ENCODE data around the gene SOCS3. TPM values are rescaled to one million over a fixed set of nuclear protein-coding genes. Genes with fewer than 3 reads are reported as not detected.

SOCS3 gene
- total and polyA plus RNA-seq, 10 donors: 10.7 to 164 (median 62.1) TPM

DNA sequence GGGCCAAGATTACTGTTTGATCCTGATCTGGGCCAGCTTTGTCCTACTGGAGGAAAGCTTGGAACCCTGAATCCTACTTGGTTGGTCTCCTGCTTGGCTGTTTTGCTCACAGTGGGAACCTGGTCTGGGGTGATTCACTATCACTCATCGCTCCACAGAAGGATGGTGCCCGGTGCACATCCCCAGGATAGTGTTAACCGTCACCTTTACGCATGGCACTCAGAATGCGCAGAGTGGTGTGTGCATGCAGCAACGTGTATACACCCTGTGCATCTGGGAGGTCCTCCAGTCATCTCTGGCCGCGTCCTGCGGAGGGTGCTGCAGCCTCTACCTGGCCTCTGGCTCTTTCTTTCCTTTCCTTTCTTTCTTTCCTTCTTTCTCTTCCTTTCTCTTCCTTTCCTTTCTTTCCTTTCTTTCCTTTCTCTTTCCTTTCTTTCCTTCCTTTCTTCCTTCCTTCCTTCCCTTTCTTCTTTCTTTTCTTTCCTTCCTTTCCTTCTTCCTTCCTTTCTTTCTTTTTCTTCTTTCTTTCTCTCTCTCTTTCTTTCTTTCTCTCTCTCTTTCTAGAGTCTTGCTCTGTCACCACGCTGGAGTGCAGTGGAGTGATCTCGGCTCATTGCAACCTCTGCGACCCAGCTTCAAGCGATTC lies 13.1 kb downstream of the SOCS3 start:
- WGBS, 5 donors: 94 to 97% (median 95%) methylated on average over 13 of the region's 13 CpGs
- no peak overlapping the region for H3K4me3 ChIP-seq
- no peaks in the 10 kb centered on the region for H3K9me3 ChIP-seq
- no peak overlapping the region for H3K27ac ChIP-seq
- no peak for TF ChIP-seq POLR2A (IDR thresholded peaks at IDR 0.05)
- TF ChIP-seq POLR2AphosphoS5 (IDR thresholded peaks at IDR 0.05): no peak
- TF ChIP-seq, protein P1, sequence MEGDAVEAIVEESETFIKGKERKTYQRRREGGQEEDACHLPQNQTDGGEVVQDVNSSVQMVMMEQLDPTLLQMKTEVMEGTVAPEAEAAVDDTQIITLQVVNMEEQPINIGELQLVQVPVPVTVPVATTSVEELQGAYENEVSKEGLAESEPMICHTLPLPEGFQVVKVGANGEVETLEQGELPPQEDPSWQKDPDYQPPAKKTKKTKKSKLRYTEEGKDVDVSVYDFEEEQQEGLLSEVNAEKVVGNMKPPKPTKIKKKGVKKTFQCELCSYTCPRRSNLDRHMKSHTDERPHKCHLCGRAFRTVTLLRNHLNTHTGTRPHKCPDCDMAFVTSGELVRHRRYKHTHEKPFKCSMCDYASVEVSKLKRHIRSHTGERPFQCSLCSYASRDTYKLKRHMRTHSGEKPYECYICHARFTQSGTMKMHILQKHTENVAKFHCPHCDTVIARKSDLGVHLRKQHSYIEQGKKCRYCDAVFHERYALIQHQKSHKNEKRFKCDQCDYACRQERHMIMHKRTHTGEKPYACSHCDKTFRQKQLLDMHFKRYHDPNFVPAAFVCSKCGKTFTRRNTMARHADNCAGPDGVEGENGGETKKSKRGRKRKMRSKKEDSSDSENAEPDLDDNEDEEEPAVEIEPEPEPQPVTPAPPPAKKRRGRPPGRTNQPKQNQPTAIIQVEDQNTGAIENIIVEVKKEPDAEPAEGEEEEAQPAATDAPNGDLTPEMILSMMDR (IDR thresholded peaks at IDR 0.05 in 8 of 11, conservative IDR thresholded peaks at IDR 0.05 in 3 of 11): no peak
- DNase-seq: no peak
- H3K27me3 ChIP-seq (replicated peaks in 1 of 7): no peaks in the 10 kb centered on the region
- intact Hi-C loops (cut with DNase I; ENCODE audit: low total_unique reads): no loop called here
- H3K4me1 ChIP-seq: peaks cover 44 to 99% (median 86%) of the 10 kb centered on the region in 6 donors
- H3K36me3 ChIP-seq: no peaks in the 10 kb centered on the region

DNA sequence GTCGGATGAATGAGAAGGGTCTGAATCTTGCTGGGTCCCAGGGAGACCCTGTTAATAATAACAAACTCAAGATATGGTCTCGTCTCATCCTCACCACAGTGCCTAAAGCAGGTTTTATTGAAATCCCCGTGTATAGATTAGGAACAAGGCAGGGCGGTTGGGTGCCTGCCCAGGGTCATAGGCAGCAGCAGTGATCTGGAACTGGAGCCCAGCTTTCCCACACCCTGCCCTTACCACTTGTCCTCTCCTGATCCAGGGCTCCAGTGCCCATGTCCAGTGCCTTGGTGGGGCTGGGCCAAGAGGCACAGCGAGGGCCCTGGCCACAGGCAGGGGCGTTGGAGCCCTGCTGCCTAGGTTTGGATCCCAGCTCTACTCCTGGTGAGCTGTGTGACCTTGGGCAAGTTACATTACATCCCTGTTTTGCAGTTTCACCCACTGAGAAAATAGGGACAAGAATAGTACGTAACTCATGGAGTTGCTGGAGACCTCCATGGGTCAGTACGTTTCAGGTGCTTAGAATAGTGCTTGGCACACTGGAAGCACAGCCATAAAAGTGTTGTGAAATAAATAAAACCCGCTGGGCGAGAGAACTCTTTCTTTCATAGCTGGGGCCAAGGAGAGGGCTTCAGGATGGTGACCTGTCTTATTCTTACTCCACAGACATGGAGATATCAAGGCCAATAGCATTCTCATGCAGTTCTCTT lies 13.9 kb downstream of the SOCS3 start:
- intact Hi-C loops (cut with DNase I; ENCODE audit: low total_unique reads): no loop called here
- Histone ChIP-seq H3K36me3 (no peaks in the 10 kb centered on the region), H3K4me3 (no peak overlapping the region), H3K27ac (peak overlapping the region in 2 of 8 donors; percentile 88 to 92), H3K27me3 (replicated peaks in 1 of 7) (peaks cover 0 to 6% (median 0%) of the 10 kb centered on the region in 7 donors), H3K4me1 (peaks cover 42 to 98% (median 88%) of the 10 kb centered on the region in 6 donors), H3K9me3 (no peaks in the 10 kb centered on the region)
- DNase-seq: no peak
- no peak for TF ChIP-seq POLR2A (IDR thresholded peaks at IDR 0.05)
- TF ChIP-seq, protein P1 (IDR thresholded peaks at IDR 0.05 in 8 of 11, conservative IDR thresholded peaks at IDR 0.05 in 3 of 11): no peak
- WGBS, 5 donors: 84 to 91% (median 86%) methylated on average over 10 of the region's 10 CpGs

DNA sequence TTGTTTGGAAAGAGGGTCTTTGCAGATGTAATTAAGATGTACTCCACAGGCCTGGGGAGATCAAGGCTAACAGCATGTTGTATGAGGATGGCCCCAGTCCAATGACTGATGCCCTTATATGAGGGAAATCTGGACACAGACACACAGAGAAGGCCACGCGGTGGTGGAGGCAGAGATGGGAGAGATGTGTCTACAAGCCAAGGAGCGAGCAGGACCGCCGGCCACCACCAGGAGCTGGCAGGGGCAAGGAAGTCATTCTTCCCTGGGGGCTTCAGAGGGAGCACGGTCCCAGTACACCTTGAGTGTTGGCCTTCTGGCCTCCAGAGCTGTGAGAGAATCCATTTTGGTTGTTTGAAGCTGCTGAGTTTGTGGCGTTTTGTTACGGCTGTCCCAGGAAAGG lies 14.7 kb downstream of the SOCS3 start:
- TF ChIP-seq, protein P1 (IDR thresholded peaks at IDR 0.05 in 8 of 11, conservative IDR thresholded peaks at IDR 0.05 in 3 of 11): no peak
- TF ChIP-seq POLR2AphosphoS5 (IDR thresholded peaks at IDR 0.05) (no peak), POLR2A (IDR thresholded peaks at IDR 0.05) (no peak)
- no peaks in the 10 kb centered on the region for H3K36me3 ChIP-seq
- no peak overlapping the region for H3K4me3 ChIP-seq
- H3K9me3 ChIP-seq: no peaks in the 10 kb centered on the region
- DNase-seq: no peak
- WGBS, 5 donors: 70 to 89% (median 87%) methylated on average over 8 of the region's 8 CpGs
- intact Hi-C loops (cut with DNase I; ENCODE audit: low total_unique reads): no loop called here
- peaks cover 42 to 98% (median 86%) of the 10 kb centered on the region in 6 donors for H3K4me1 ChIP-seq
- peak overlapping the region in 3 of 8 donors; percentile 88 to 92 (median 88) for H3K27ac ChIP-seq
- peaks cover 0 to 6% (median 0%) of the 10 kb centered on the region in 7 donors for H3K27me3 ChIP-seq (replicated peaks in 1 of 7)

DNA sequence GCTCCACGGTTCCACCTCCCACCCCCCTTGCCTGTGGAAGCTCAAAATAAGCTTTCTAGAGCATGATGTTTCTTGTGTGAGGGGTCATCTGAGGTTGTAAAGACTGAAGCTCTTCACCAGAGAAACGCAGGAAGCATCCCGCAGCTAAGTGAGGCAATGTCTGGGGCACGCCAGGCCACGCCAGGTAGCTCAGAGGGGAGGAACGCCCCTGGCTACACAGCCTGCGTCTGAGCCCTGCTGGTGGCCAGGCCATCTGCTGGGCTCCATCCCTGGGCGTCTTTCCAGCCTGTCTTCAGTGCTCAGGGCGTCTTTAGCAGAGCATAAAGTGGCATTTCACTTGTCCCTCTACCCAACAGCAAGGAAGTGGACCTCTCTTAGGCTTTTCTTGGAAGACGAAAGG lies 15.2 kb downstream of the SOCS3 start:
- peaks cover 0 to 6% (median 0%) of the 10 kb centered on the region in 7 donors for H3K27me3 ChIP-seq (replicated peaks in 1 of 7)
- DNase-seq: no peak
- TF ChIP-seq POLR2A (IDR thresholded peaks at IDR 0.05): no peak
- no peak for TF ChIP-seq POLR2AphosphoS5 (IDR thresholded peaks at IDR 0.05)
- TF ChIP-seq, protein P1 (IDR thresholded peaks at IDR 0.05 in 8 of 11, conservative IDR thresholded peaks at IDR 0.05 in 3 of 11): no peak
- H3K4me3 ChIP-seq: no peak overlapping the region
- H3K27ac ChIP-seq: peak overlapping the region in 3 of 8 donors; percentile 88 to 92 (median 88)
- no peaks in the 10 kb centered on the region for H3K36me3 ChIP-seq
- no peaks in the 10 kb centered on the region for H3K9me3 ChIP-seq
- 73 to 88% (median 86%) methylated on average over 6 to 10 of the region's 10 CpGs for WGBS, 5 donors
- intact Hi-C loops (cut with DNase I; ENCODE audit: low total_unique reads): no loop called here
- H3K4me1 ChIP-seq: peaks cover 42 to 98% (median 86%) of the 10 kb centered on the region in 6 donors
